ENCODE data around the gene NOP9. TPM values are rescaled to one million over a fixed set of nuclear protein-coding genes. Genes with fewer than 3 reads are reported as not detected.

NOP9 gene
- total RNA-seq, 1 experiment from 2014 or later: 42.0 TPM

- DNase-seq: no peak
- H3K9me2 ChIP-seq (replicated peaks; ENCODE audit: insufficient read depth, low read length): no peaks in the 10 kb centered on the region
- no peak overlapping the region for H3K9ac ChIP-seq (ENCODE audit: low read length)
- H3K27me3 ChIP-seq (ENCODE audit: low read length): no peaks in the 10 kb centered on the region
- H3K9me3 ChIP-seq (ENCODE audit: low read length): no peaks in the 10 kb centered on the region
- H3K4me3 ChIP-seq (ENCODE audit: low read length): no peak overlapping the region
- H4K20me1 ChIP-seq (ENCODE audit: insufficient read depth, low read depth, low read length): no peaks in the 10 kb centered on the region
- no peak overlapping the region for H2AFZ ChIP-seq (ENCODE audit: low read length)
- H3K4me1 ChIP-seq (ENCODE audit: low read length): peaks cover 25% of the 10 kb centered on the region
- H3K4me2 ChIP-seq (ENCODE audit: low read depth, low read length, poor library complexity, severe bottlenecking): no peak overlapping the region
- H3K27ac ChIP-seq (ENCODE audit: low read length): no peak overlapping the region
- no peaks in the 10 kb centered on the region for H3K79me2 ChIP-seq (ENCODE audit: low read length)
- no peaks in the 10 kb centered on the region for H3K36me3 ChIP-seq (ENCODE audit: insufficient read depth, low read length)
Observed at GRCh38 chr14:24335461-24336171, 36.0 kb downstream of the NOP9 start.

GRCh38 chr14:24337144-24337823 lies 37.6 kb downstream of the NOP9 start:
- H3K4me2 ChIP-seq (ENCODE audit: low read depth, low read length, poor library complexity, severe bottlenecking): no peak overlapping the region
- no peaks in the 10 kb centered on the region for H3K36me3 ChIP-seq (ENCODE audit: insufficient read depth, low read length)
- H3K9ac ChIP-seq (ENCODE audit: low read length): no peak overlapping the region
- no peak overlapping the region for H2AFZ ChIP-seq (ENCODE audit: low read length)
- no peak overlapping the region for H3K27ac ChIP-seq (ENCODE audit: low read length)
- H3K27me3 ChIP-seq (ENCODE audit: low read length): no peaks in the 10 kb centered on the region
- H3K9me3 ChIP-seq (ENCODE audit: low read length): no peaks in the 10 kb centered on the region
- no peaks in the 10 kb centered on the region for H3K9me2 ChIP-seq (replicated peaks; ENCODE audit: insufficient read depth, low read length)
- no peak for DNase-seq
- no peaks in the 10 kb centered on the region for H3K79me2 ChIP-seq (ENCODE audit: low read length)
- peaks cover 20% of the 10 kb centered on the region for H3K4me1 ChIP-seq (ENCODE audit: low read length)
- H3K4me3 ChIP-seq (ENCODE audit: low read length): no peak overlapping the region
- H4K20me1 ChIP-seq (ENCODE audit: insufficient read depth, low read depth, low read length): no peaks in the 10 kb centered on the region

- Histone ChIP-seq H3K27ac (ENCODE audit: low read length) (no peak overlapping the region), H3K9me3 (ENCODE audit: low read length) (no peaks in the 10 kb centered on the region), H3K4me1 (ENCODE audit: low read length) (peaks cover 15% of the 10 kb centered on the region), H3K4me2 (ENCODE audit: low read depth, low read length, poor library complexity, severe bottlenecking) (no peak overlapping the region), H3K36me3 (ENCODE audit: insufficient read depth, low read length) (no peaks in the 10 kb centered on the region), H3K9ac (ENCODE audit: low read length) (no peak overlapping the region), H3K9me2 (replicated peaks; ENCODE audit: insufficient read depth, low read length) (no peaks in the 10 kb centered on the region), H3K4me3 (ENCODE audit: low read length) (no peak overlapping the region), H4K20me1 (ENCODE audit: insufficient read depth, low read depth, low read length) (no peaks in the 10 kb centered on the region), H3K27me3 (ENCODE audit: low read length) (no peaks in the 10 kb centered on the region), H3K79me2 (ENCODE audit: low read length) (no peaks in the 10 kb centered on the region), H2AFZ (ENCODE audit: low read length) (no peak overlapping the region)
- no peak for DNase-seq
Observed at GRCh38 chr14:24337824-24338175, 38.1 kb downstream of the NOP9 start.

- DNase-seq: no peak
- Histone ChIP-seq H3K27ac (ENCODE audit: low read length) (no peak overlapping the region), H3K4me3 (ENCODE audit: low read length) (0 out of 2 replicates have a peak overlapping the region, but pooled peaks have one; percentile 57), H3K4me1 (ENCODE audit: low read length) (peaks cover 10% of the 10 kb centered on the region), H4K20me1 (ENCODE audit: insufficient read depth, low read depth, low read length) (no peaks in the 10 kb centered on the region), H2AFZ (ENCODE audit: low read length) (no peak overlapping the region), H3K9me3 (ENCODE audit: low read length) (no peaks in the 10 kb centered on the region), H3K9ac (ENCODE audit: low read length) (no peak overlapping the region), H3K9me2 (replicated peaks; ENCODE audit: insufficient read depth, low read length) (no peaks in the 10 kb centered on the region), H3K4me2 (ENCODE audit: low read depth, low read length, poor library complexity, severe bottlenecking) (peak overlapping the region; percentile 62), H3K36me3 (ENCODE audit: insufficient read depth, low read length) (no peaks in the 10 kb centered on the region), H3K79me2 (ENCODE audit: low read length) (no peaks in the 10 kb centered on the region), H3K27me3 (ENCODE audit: low read length) (no peaks in the 10 kb centered on the region)
Observed at GRCh38 chr14:24338843-24339242, 39.2 kb downstream of the NOP9 start.

GRCh38 chr14:24339284-24340151 lies 39.9 kb downstream of the NOP9 start, which contains the start of gene RIPK3:
TSS of gene RIPK3 (minus strand) at chr14:24339991. CDS start at chr14:24339826, 165 bp downstream.
- no peaks in the 10 kb centered on the region for H3K79me2 ChIP-seq (ENCODE audit: low read length)
- no peaks in the 10 kb centered on the region for H3K9me2 ChIP-seq (replicated peaks; ENCODE audit: insufficient read depth, low read length)
- H3K36me3 ChIP-seq (ENCODE audit: insufficient read depth, low read length): no peaks in the 10 kb centered on the region
- H3K4me3 ChIP-seq (ENCODE audit: low read length): peak within 1 kb of the TSS; percentile 57
- no peak within 1 kb of the TSS for H3K27ac ChIP-seq (ENCODE audit: low read length)
- peak within 1 kb of the TSS; percentile 62 for H3K4me2 ChIP-seq (ENCODE audit: low read depth, low read length, poor library complexity, severe bottlenecking)
- H3K27me3 ChIP-seq (ENCODE audit: low read length): no peaks in the 10 kb centered on the region
- H3K9me3 ChIP-seq (ENCODE audit: low read length): no peaks in the 10 kb centered on the region
- peaks cover 7% of the 10 kb centered on the region for H3K4me1 ChIP-seq (ENCODE audit: low read length)
- no peaks in the 10 kb centered on the region for H4K20me1 ChIP-seq (ENCODE audit: insufficient read depth, low read depth, low read length)
- DNase-seq: peak; percentile 77
- peak within 1 kb of the TSS; percentile 59 for H3K9ac ChIP-seq (ENCODE audit: low read length)
- H2AFZ ChIP-seq (ENCODE audit: low read length): peak within 1 kb of the TSS; percentile 78; the same call in 1 of the 2 replicates

- Histone ChIP-seq H3K9ac (ENCODE audit: low read length) (no peak overlapping the region), H3K27ac (ENCODE audit: low read length) (no peak overlapping the region), H3K27me3 (ENCODE audit: low read length) (no peaks in the 10 kb centered on the region), H3K36me3 (ENCODE audit: insufficient read depth, low read length) (no peaks in the 10 kb centered on the region), H3K4me1 (ENCODE audit: low read length) (peaks cover 7% of the 10 kb centered on the region), H3K4me2 (ENCODE audit: low read depth, low read length, poor library complexity, severe bottlenecking) (no peak overlapping the region), H3K9me2 (replicated peaks; ENCODE audit: insufficient read depth, low read length) (no peaks in the 10 kb centered on the region), H2AFZ (ENCODE audit: low read length) (no peak overlapping the region), H4K20me1 (ENCODE audit: insufficient read depth, low read depth, low read length) (no peaks in the 10 kb centered on the region), H3K9me3 (ENCODE audit: low read length) (no peaks in the 10 kb centered on the region), H3K4me3 (ENCODE audit: low read length) (no peak overlapping the region), H3K79me2 (ENCODE audit: low read length) (no peaks in the 10 kb centered on the region)
- no peak for DNase-seq
Observed at GRCh38 chr14:24340606-24341005, 41.0 kb downstream of the NOP9 start.

GRCh38 chr14:24342889-24343288 lies 43.2 kb downstream of the NOP9 start:
- Histone ChIP-seq H3K4me2 (ENCODE audit: low read depth, low read length, poor library complexity, severe bottlenecking) (no peak overlapping the region), H3K36me3 (ENCODE audit: insufficient read depth, low read length) (no peaks in the 10 kb centered on the region), H3K9me3 (ENCODE audit: low read length) (no peaks in the 10 kb centered on the region), H3K27ac (ENCODE audit: low read length) (no peak overlapping the region), H3K4me1 (ENCODE audit: low read length) (peaks cover 7% of the 10 kb centered on the region), H3K4me3 (ENCODE audit: low read length) (no peak overlapping the region), H3K27me3 (ENCODE audit: low read length) (no peaks in the 10 kb centered on the region), H3K9ac (ENCODE audit: low read length) (no peak overlapping the region), H4K20me1 (ENCODE audit: insufficient read depth, low read depth, low read length) (no peaks in the 10 kb centered on the region), H3K9me2 (replicated peaks; ENCODE audit: insufficient read depth, low read length) (no peaks in the 10 kb centered on the region), H2AFZ (ENCODE audit: low read length) (no peak overlapping the region), H3K79me2 (ENCODE audit: low read length) (no peaks in the 10 kb centered on the region)
- DNase-seq: no peak

All from Karpas-422 (cell line).